GM19025 (cell line): Measurements from ENCODE around the gene PRICKLE1.

Source experiments
- ATAC-seq: cut with Tn5 transposase; IDR thresholded peaks from one replicate; pipeline ENCODE4 v1.9.1; 2021; ENCODE audit warnings: mild to moderate bottlenecking, low read depth, moderate library complexity; ENCODE audit not compliant: unreplicated experiment

The PRICKLE1 gene

DNA sequence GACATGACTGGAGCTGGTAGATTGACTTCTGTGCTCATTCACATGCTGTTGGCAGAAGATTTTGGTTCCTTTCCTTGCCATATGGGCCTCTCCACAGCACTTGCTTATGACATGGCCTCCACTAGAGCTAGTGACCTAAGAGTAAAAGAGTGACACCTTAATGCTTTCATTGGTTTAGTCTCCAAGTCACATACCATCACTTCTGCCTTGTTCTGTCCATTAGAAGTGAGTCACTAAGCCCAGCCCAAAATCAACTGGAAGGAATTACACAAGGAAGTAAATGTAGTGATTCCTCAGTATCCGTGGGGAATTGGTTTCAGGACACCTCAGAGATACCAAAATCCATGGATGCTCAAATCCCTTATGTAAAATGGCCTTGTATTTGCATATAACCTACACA, 182.2 kb downstream of the PRICKLE1 start:
- no peak for ATAC-seq
